Activated CD4-positive, alpha-beta memory T cell treated with anti-CD3 and anti-CD28 coated beads for 36 hours (primary cell): Measurements from ENCODE around the gene HOPX. TPM values are rescaled to one million over a fixed set of nuclear protein-coding genes. Genes with fewer than 3 reads are reported as not detected.
A peak's percentile ranks its signal among the peaks of the same experiment; 100 is the strongest.
"Not testable (repeated sequence)": the region's sequence is repeated elsewhere in the genome, so short reads cannot be mapped to it uniquely, and the experiment has no call there.

Experiments used
- CTCF ChIA-PET: fragments of 350-600 bp; sonication (Branson Sonifier 250); formaldehyde crosslinking; loops from one replicate; lab custom pipeline; 2021; ENCODE audit warnings: antibody characterized with exemption, inconsistent platforms; lab: Charles Lee
- POLR2A ChIA-PET: fragments of 350-600 bp; sonication (Branson Sonifier 250); formaldehyde crosslinking; loops from one replicate; lab custom pipeline; 2021; ENCODE audit warnings: antibody characterized with exemption; lab: Charles Lee
- DNase-seq: peaks from one replicate; pipeline ENCODE4 v3.0.0-alpha.2; 2020
- H3K27ac Mint-ChIP-seq: one replicate; pipeline ENCODE4 v1.8.0; 2021; ENCODE audit warnings: mixed read lengths
- H3K27me3 Mint-ChIP-seq: one replicate; pipeline ENCODE4 v1.8.0; 2021; ENCODE audit warnings: mixed read lengths
- H3K36me3 Mint-ChIP-seq: one replicate; pipeline ENCODE4 v1.8.0; 2021; ENCODE audit warnings: mixed read lengths
- H3K4me1 Mint-ChIP-seq: one replicate; pipeline ENCODE4 v1.8.0; 2021; ENCODE audit warnings: low read depth, mixed read lengths
- H3K4me3 Mint-ChIP-seq: one replicate; pipeline ENCODE4 v1.8.0; 2021; ENCODE audit warnings: mild to moderate bottlenecking, mixed read lengths
- H3K9me3 Mint-ChIP-seq: one replicate; pipeline ENCODE4 v1.8.0; 2021; ENCODE audit warnings: mixed read lengths
- intact Hi-C: fragments of 100-400 bp; cut with micrococcal nuclease; formaldehyde crosslinking; loops from one replicate; pipeline ENCODE4 v1.15.1; 2023
- total RNA-seq, 2 experiments: library from RNA; stranded (reverse); gene quantifications; one replicate each; pipeline ENCODE4 v1.2.3, GENCODE V29; 2021

The HOPX gene
- total RNA-seq, 2 experiments from 2014 or later, result 124 to 126 TPM

GRCh38 chr4:56686537-56687231 lies 5.6 kb upstream of the HOPX start:
- H3K27ac Mint-ChIP-seq, result no peak overlapping the region
- no peaks in the 10 kb centered on the region for H3K36me3 Mint-ChIP-seq
- intact Hi-C loops, result no loop called here
- peaks cover 29% of the 10 kb centered on the region for H3K27me3 Mint-ChIP-seq
- CTCF ChIA-PET, result no interaction called here
- DNase-seq, result no peak
- peaks cover 15% of the 10 kb centered on the region for H3K4me1 Mint-ChIP-seq
- H3K4me3 Mint-ChIP-seq, result no peak overlapping the region
- H3K9me3 Mint-ChIP-seq, result no peaks in the 10 kb centered on the region
- POLR2A ChIA-PET, result interaction anchor here (1.0 kb wide), 1 partner anchor 11 kb away, joined by 3 read pairs; no protein-coding TSS in a partner anchor

DNA sequence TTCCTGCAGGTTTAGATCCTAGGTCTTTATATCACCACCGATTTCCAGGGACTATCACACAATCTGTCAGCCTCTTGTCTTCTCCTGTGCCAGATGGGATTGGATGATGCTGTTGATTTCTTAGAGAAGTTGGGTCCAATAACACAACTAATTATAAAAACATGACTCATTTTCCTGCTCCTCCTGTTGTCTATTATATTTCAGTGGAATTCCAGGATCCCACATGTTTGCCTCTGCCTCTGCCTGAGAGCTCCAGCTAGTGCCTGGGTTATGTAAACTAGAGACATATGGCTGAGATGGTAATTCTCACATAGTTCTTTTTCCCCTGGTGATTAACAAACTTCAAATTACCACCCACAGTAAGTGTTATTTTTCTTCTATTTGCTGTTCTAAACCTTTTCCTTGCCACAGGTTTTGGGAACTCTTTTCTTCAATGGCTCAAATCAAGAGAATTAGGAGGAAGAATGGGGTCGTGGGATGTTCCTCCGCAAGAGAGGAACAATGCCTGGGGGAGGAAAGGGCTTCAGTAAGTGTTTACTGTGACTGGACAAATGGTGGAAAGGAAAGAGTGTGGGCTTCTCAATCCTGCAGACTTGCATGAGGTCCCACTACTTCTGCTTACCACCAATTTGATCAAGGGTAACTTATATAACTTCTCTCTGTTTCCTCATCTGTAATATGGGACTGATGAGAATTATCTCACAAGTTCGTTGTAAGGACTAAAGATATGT lies 3.4 kb upstream of the HOPX start:
- DNase-seq, result no peak
- Mint-ChIP-seq H3K36me3 (no peaks in the 10 kb centered on the region), H3K27me3 (peaks cover 39% of the 10 kb centered on the region), H3K27ac (no peak overlapping the region), H3K4me1 (peaks cover 29% of the 10 kb centered on the region), H3K9me3 (no peaks in the 10 kb centered on the region), H3K4me3 (no peak overlapping the region)
- CTCF ChIA-PET, result interaction anchor here (0.7 to 1.4 kb wide), 3 partner anchors 34 to 147 kb away, joined by 3 read pairs; no protein-coding TSS in a partner anchor
- POLR2A ChIA-PET, result no interaction called here
- intact Hi-C loops, result loop anchor here (5.0 kb wide), 2 partner anchors 133 to 297 kb away; partner anchors contain the start of gene AASDH

GRCh38 chr4:56683455-56683854 lies 2.4 kb upstream of the HOPX start:
- H3K4me3 Mint-ChIP-seq, result no peak overlapping the region
- intact Hi-C loops, result loop anchor here (1.0 to 5.0 kb wide), 3 partner anchors 40 to 296 kb away; partner anchors contain the start of gene AASDH
- peaks cover 39% of the 10 kb centered on the region for H3K27me3 Mint-ChIP-seq
- H3K4me1 Mint-ChIP-seq, result peaks cover 29% of the 10 kb centered on the region
- POLR2A ChIA-PET, result interaction anchor here (0.8 to 1.2 kb wide), 3 partner anchors 33 to 121 kb away, joined by 3 to 6 read pairs (median 4); no protein-coding TSS in a partner anchor
- peak; percentile 28 for DNase-seq
- no peak overlapping the region for H3K27ac Mint-ChIP-seq
- H3K9me3 Mint-ChIP-seq, result no peaks in the 10 kb centered on the region
- H3K36me3 Mint-ChIP-seq, result no peaks in the 10 kb centered on the region
- CTCF ChIA-PET, result interaction anchor here (0.6 to 1.4 kb wide), 6 partner anchors 18 to 153 kb away, joined by 3 to 5 read pairs (median 4); no protein-coding TSS in a partner anchor

- ChIA-PET POLR2A (interaction anchor here (1.6 to 2.2 kb wide), 2 partner anchors 31 to 41 kb away, joined by 8 to 11 read pairs; no protein-coding TSS in a partner anchor), CTCF (interaction anchor here (0.9 to 2.2 kb wide), 3 partner anchors 41 to 118 kb away, joined by 3 to 6 read pairs (median 5); no protein-coding TSS in a partner anchor)
- intact Hi-C loops, result loop anchor here (1.0 to 5.0 kb wide), 5 partner anchors 29 to 295 kb away; partner anchors contain the start of gene AASDH
These were observed 893 bp upstream of the HOPX start for GRCh38 chr4:56681853-56682525.

GRCh38 chr4:56680266-56680665 lies 830 bp downstream of the HOPX start:
- Mint-ChIP-seq H3K27ac (no peak overlapping the region), H3K9me3 (no peaks in the 10 kb centered on the region), H3K36me3 (no peaks in the 10 kb centered on the region), H3K27me3 (peaks cover 40% of the 10 kb centered on the region), H3K4me1 (peaks cover 29% of the 10 kb centered on the region), H3K4me3 (no peak overlapping the region)
- intact Hi-C loops, result loop anchor here (2.0 to 5.0 kb wide), 3 partner anchors 27 to 293 kb away; partner anchors contain the start of gene AASDH
- no peak for DNase-seq
- ChIA-PET CTCF (interaction anchor here (0.7 to 2.2 kb wide), 3 partner anchors 39 to 136 kb away, joined by 3 to 6 read pairs (median 5); no protein-coding TSS in a partner anchor), POLR2A (interaction anchor here (1.2 to 2.2 kb wide), 4 partner anchors 9 to 39 kb away, joined by 4 to 11 read pairs (median 6); no protein-coding TSS in a partner anchor)

More at GRCh38 chr4:56681853-56682525, 893 bp upstream of the HOPX start:
- no peaks in the 10 kb centered on the region for H3K9me3 Mint-ChIP-seq
- no peaks in the 10 kb centered on the region for H3K36me3 Mint-ChIP-seq
- H3K4me1 Mint-ChIP-seq, result peaks cover 29% of the 10 kb centered on the region
- H3K27me3 Mint-ChIP-seq, result peaks cover 42% of the 10 kb centered on the region
- DNase-seq, result no peak
- no peak overlapping the region for H3K4me3 Mint-ChIP-seq
- no peak overlapping the region for H3K27ac Mint-ChIP-seq

- no peak for DNase-seq
- Mint-ChIP-seq H3K27me3 (peaks cover 29% of the 10 kb centered on the region), H3K27ac (no peak overlapping the region), H3K4me3 (no peak overlapping the region), H3K36me3 (no peaks in the 10 kb centered on the region), H3K4me1 (peaks cover 19% of the 10 kb centered on the region), H3K9me3 (no peaks in the 10 kb centered on the region)
- intact Hi-C loops, result no loop called here
- ChIA-PET CTCF (no interaction called here), POLR2A (no interaction called here)
These were observed 3.4 kb downstream of the HOPX start for GRCh38 chr4:56677711-56678110.

GRCh38 chr4:56674984-56675383 lies 6.1 kb downstream of the HOPX start:
- H3K27ac Mint-ChIP-seq, result no peak overlapping the region
- CTCF ChIA-PET, result interaction anchor here (0.7 kb wide), 1 partner anchor 489 kb away, joined by 4 read pairs; no protein-coding TSS in a partner anchor
- no peak for DNase-seq

DNA sequence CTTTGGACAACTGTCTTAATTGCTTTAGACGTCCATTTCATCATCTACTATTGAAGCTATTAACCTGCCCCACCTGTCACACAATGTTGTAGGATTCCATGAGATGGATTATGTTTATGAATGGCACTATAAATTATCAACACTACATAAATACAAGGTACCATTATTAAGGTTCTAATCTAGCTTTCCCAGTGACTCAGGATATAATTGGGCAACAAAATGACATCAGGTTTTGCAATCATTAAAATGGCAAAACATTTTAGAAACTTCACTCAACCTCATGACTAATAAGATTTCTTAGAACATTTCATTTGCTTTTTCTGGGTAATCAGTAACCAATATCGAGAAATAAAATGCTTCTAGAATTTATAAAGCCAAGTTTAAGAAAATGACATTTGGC lies 9.2 kb downstream of the HOPX start:
- POLR2A ChIA-PET, result interaction anchor here (1.0 kb wide), 1 partner anchor 9 kb away, joined by 5 read pairs; the partner anchor contains the start of gene HOPX
- H3K9me3 Mint-ChIP-seq, result peaks cover 9% of the 10 kb centered on the region

More at GRCh38 chr4:56674984-56675383, 6.1 kb downstream of the HOPX start:
- Mint-ChIP-seq H3K9me3 (no peaks in the 10 kb centered on the region), H3K4me1 (peaks cover 5% of the 10 kb centered on the region), H3K36me3 (no peaks in the 10 kb centered on the region), H3K4me3 (no peak overlapping the region), H3K27me3 (peaks cover 15% of the 10 kb centered on the region)
- intact Hi-C loops, result no loop called here
- POLR2A ChIA-PET, result no interaction called here

GRCh38 chr4:56671373-56671772 lies 9.7 kb downstream of the HOPX start:
- H3K4me3 Mint-ChIP-seq, result no peak overlapping the region
- ChIA-PET POLR2A (interaction anchor here (1.0 kb wide), 1 partner anchor 10 kb away, joined by 5 read pairs; the partner anchor contains the start of gene HOPX), CTCF (interaction anchor here (0.8 to 2.2 kb wide), 2 partner anchors 17 to 129 kb away, joined by 3 to 9 read pairs; no protein-coding TSS in a partner anchor)
- peaks cover 5% of the 10 kb centered on the region for H3K36me3 Mint-ChIP-seq
- H3K27ac Mint-ChIP-seq, result no peak overlapping the region
- intact Hi-C loops, result no loop called here
- peaks cover 15% of the 10 kb centered on the region for H3K27me3 Mint-ChIP-seq
- peaks cover 3% of the 10 kb centered on the region for H3K4me1 Mint-ChIP-seq
- H3K9me3 Mint-ChIP-seq, result peaks cover 9% of the 10 kb centered on the region
- no peak for DNase-seq

More for the DNA sequence above, 9.2 kb downstream of the HOPX start:
- peaks cover 15% of the 10 kb centered on the region for H3K27me3 Mint-ChIP-seq
- H3K4me3 Mint-ChIP-seq, result no peak overlapping the region
- DNase-seq, result no peak
- peaks cover 3% of the 10 kb centered on the region for H3K4me1 Mint-ChIP-seq
- no peak overlapping the region for H3K27ac Mint-ChIP-seq
- intact Hi-C loops, result no loop called here
- peaks cover 5% of the 10 kb centered on the region for H3K36me3 Mint-ChIP-seq
- CTCF ChIA-PET, result interaction anchor here (0.8 to 2.2 kb wide), 2 partner anchors 17 to 128 kb away, joined by 3 to 9 read pairs; no protein-coding TSS in a partner anchor

DNA sequence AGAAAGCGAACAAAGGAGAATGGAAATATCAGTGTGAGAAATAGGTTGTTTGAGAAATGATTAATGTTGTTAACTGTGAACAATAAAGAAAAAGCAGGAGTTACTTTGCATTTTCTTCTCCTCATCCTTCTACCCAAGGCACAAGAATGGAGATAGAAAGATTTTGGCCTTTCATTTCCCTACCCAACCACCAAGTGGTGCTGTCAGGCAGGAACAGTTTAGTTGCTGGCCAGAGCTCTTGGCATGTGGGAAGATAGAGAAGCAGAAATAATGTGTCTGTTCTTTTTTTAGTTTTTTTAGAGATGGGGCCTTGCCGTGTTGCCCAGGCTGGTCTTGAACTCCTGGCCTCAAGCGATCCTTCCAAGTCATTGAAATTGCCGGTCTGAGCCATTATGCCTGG lies 12.8 kb downstream of the HOPX start:
- peak; percentile 35 for DNase-seq
- H3K27ac Mint-ChIP-seq, result no peak overlapping the region

DNA sequence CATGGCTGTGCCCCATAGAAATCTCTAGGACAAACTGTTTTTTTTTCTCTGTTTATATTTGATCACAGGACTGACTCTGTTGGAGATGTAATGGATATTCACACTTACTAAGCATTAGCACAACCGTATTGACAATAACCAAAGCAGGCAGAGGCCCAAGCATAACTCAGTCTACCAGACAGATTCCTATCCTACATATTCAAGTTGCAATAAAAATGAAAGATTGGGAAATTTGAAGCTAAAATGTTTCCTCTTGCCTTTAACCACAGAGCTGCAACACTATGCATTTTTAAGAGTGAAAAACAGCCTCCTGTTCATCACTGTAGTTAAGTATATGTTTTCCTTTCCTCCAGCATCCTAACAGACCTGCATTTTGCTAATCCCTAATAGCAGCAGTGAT lies 13.7 kb downstream of the HOPX start:
- H3K27ac Mint-ChIP-seq, intact Hi-C loops, H3K9me3 Mint-ChIP-seq, H3K4me3 Mint-ChIP-seq, H3K36me3 Mint-ChIP-seq, DNase-seq, POLR2A ChIA-PET, H3K4me1 Mint-ChIP-seq: not testable (repeated sequence)
- CTCF ChIA-PET, result interaction anchor here (1.1 to 1.9 kb wide), 2 partner anchors 96 to 132 kb away, joined by 3 to 14 read pairs; no protein-coding TSS in a partner anchor
- H3K27me3 Mint-ChIP-seq, result peaks cover 29% of the 10 kb centered on the region

More for the DNA sequence above, 12.8 kb downstream of the HOPX start:
- ChIA-PET CTCF (interaction anchor here (1.1 to 1.9 kb wide), 2 partner anchors 95 to 132 kb away, joined by 3 to 14 read pairs; no protein-coding TSS in a partner anchor), POLR2A (no interaction called here)
- Mint-ChIP-seq H3K4me3 (no peak overlapping the region), H3K27me3 (peaks cover 29% of the 10 kb centered on the region), H3K36me3 (peaks cover 5% of the 10 kb centered on the region), H3K9me3 (peaks cover 9% of the 10 kb centered on the region), H3K4me1 (peaks cover 3% of the 10 kb centered on the region)
- intact Hi-C loops, result loop anchor here (1.0 kb wide), 2 partner anchors 132 to 168 kb away; no protein-coding TSS in a partner anchor
